Thyroid gland (tissue), 4 donors: ENCODE data around the gene KCNIP1.

Source experiments
- POLR2A ChIP-seq, 2 donors: fragments of 450-650 bp; IDR thresholded peaks; one replicate each; pipeline ENCODE4 v1.6.1; 2017; ENCODE audit warnings: antibody characterized with exemption in 2 of 2, mild to moderate bottlenecking in 2 of 2, moderate library complexity in 1 of 2
- TF ChIP-seq, protein P1 (sequence below), 6 experiments: fragments of 200-600 bp in 3 of 6; fragments of 450-650 bp in 3 of 6; sonication (generic) in 3 of 6; IDR thresholded peaks; one replicate each; pipeline ENCODE4 v1.5.1; 2016 to 2019; ENCODE audit warnings: antibody characterized with exemption in 6 of 6, mild to moderate bottlenecking in 2 of 6, inconsistent platforms in 1 of 6, moderate library complexity in 1 of 6

DNA sequence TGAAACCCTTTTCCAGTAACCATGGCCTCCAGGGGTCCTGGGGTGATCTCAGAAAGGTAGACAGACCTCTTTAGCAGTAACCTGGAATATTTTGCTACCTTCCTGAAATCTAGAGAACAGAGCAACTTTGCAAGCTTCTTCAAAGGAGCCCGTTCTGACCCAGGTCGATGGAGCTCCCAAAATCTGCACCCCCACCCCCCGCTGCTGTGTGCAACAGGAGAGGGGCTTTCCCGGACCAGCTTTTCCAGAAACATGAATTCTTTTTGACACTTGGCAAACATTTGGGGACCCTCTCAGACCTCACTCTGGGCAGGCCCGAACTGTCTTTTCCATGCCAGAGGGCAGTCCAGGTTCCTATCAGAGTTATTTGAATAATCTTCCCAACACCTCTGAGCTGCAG is 65.3 kb downstream of the KCNIP1 start:
- TF ChIP-seq, protein P1, sequence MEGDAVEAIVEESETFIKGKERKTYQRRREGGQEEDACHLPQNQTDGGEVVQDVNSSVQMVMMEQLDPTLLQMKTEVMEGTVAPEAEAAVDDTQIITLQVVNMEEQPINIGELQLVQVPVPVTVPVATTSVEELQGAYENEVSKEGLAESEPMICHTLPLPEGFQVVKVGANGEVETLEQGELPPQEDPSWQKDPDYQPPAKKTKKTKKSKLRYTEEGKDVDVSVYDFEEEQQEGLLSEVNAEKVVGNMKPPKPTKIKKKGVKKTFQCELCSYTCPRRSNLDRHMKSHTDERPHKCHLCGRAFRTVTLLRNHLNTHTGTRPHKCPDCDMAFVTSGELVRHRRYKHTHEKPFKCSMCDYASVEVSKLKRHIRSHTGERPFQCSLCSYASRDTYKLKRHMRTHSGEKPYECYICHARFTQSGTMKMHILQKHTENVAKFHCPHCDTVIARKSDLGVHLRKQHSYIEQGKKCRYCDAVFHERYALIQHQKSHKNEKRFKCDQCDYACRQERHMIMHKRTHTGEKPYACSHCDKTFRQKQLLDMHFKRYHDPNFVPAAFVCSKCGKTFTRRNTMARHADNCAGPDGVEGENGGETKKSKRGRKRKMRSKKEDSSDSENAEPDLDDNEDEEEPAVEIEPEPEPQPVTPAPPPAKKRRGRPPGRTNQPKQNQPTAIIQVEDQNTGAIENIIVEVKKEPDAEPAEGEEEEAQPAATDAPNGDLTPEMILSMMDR (IDR thresholded peaks at IDR 0.05) = no peak
- no peak for TF ChIP-seq POLR2A (IDR thresholded peaks at IDR 0.05)
